ENCODE results near the gene CS.
A peak's percentile ranks its signal among the peaks of the same experiment; 100 is the strongest.
"Not testable (repeated sequence)": the region's sequence is repeated elsewhere in the genome, so short reads cannot be mapped to it uniquely, and the experiment has no call there.

Gene CS

DNA sequence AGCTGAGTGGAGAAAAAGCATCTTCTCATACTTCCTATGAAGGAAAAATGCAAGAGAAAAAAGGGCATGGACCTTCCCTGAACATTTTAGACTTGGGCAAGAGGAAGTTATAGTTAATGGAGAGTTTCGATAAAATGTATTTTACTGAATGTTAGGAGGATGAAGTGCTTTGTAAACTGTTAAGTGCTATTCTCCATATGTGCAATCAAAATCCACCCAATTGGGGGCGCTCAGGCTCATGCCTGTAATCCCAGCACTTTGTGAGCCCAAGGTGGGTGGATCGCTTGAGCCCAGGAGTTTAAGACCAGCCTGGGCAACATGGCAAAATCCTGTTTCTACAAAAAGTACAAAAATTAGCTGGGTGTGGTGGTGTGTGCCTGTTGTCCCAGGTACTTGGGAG lies 17.5 kb upstream of the CS start:
- no peak for DNase-seq

GRCh38 chr12:56315622-56316473 lies 15.7 kb upstream of the CS start, which contains the start of gene CNPY2:
Gene CNPY2, minus strand, starts transcription at chr12:56315988. Its CDS starts 771 bp downstream, at chr12:56315217.
- peak; percentile 96 for DNase-seq

- no peak for DNase-seq
These were observed 15.1 kb upstream of the CS start for GRCh38 chr12:56315249-56315621.

DNA sequence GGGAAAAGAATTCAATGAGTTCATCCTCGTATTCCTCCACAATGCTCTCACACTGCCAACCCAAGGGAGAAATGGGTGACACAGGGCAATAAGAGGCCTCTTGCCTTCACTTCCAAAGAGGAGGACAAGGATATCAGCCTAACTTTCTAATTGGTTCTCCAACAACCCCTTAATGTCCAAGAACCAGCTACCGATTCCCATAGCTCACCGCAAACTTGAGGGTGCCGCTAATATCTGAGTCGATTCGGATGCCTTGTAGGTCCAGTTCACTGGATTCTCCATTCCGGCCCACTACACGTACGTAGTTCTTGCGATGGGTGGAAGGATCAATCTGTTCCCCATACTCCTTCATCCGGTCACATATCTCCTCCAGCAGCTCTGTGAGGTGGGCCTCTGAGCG lies 10.9 kb upstream of the CS start:
- no peak for DNase-seq

DNA sequence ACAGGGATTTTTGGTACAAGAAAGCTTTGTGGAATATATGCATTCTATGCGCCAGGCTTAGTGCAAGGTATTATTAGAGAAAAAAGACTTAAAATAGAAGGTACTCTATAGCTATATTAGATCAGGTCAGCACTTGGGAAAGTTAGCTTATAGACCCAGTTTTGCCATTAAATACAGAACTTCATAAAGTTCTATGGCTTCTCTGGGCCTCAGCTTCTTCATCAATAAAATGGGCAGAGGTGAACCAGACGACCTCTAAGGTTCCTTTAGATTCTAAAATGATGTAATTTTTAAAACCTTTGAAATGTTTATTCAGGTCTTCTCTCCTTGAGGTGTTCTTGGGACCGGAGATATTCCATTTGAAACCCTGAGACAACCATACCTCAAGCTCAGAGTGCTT lies 8.6 kb upstream of the CS start:
- no peak for DNase-seq

DNA sequence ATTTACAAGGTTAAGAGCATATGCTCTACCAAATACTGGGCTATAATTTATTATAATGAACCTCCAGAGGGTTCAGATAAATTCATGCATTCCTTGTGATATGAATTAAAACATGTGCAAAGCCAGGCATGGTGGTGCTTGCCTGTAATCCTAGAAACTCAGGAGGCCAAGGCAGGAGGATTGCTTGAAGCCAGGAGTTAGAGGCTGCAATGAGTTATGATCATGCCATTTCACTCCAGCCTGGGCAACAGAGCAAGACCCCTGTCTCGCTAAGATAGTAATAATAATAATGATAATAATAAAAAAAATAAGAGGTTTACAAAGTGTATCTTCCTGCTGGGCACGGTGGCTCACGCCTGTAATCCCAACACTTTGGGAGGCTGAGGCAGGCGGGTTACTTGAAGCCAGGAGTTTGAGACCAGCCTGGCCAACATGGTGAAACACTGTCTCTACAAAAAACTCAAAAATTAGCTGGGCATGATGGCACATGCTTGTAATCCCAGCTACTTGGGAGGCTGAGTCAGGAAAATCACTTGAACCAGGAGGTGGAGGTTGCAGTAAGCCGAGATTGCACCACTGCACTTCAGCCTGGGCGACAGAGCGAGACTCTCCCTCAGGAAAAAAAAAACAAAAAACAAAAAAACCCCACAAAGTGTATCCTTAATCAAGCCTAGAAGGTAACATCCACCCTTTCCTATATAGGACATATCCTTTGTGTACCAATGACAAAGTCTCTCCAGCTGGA lies 7.3 kb upstream of the CS start:
- DNase-seq, result no peak

DNA sequence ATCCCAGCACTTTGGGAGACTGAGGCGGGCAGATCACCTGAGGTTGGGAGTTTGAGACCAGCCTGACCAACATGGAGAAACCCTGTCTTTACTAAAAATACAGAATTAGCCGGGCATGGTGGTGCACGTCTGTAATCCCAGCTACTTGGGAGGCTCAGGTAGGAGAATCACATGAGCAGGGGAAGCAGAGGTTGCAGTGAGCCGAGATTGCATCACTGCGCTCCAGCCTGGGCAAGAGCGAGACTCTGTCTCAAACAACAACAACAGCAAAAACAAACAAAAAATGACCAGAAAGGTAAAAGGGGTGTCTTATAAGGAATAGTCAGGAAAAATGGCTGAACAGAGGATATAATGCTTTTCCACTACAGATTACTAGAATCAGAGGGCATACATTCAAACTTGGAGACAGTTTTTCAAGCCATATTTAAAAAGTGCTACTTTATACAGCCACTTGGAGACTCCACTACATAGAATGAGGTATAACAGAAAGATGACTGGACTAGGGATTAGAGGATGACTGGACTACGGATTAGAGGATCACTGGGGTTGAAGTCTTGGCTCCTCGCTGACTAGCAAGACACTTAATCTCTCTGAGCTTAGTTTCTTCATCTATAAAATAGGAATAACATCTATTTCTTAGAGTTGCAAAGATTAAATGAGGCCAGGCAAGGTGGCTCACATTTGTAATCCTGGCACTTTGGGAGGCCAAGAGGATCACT lies 4.9 kb upstream of the CS start:
- no peak for DNase-seq

GRCh38 chr12:56304276-56304675 lies 4.1 kb upstream of the CS start:
- DNase-seq, result no peak

DNA sequence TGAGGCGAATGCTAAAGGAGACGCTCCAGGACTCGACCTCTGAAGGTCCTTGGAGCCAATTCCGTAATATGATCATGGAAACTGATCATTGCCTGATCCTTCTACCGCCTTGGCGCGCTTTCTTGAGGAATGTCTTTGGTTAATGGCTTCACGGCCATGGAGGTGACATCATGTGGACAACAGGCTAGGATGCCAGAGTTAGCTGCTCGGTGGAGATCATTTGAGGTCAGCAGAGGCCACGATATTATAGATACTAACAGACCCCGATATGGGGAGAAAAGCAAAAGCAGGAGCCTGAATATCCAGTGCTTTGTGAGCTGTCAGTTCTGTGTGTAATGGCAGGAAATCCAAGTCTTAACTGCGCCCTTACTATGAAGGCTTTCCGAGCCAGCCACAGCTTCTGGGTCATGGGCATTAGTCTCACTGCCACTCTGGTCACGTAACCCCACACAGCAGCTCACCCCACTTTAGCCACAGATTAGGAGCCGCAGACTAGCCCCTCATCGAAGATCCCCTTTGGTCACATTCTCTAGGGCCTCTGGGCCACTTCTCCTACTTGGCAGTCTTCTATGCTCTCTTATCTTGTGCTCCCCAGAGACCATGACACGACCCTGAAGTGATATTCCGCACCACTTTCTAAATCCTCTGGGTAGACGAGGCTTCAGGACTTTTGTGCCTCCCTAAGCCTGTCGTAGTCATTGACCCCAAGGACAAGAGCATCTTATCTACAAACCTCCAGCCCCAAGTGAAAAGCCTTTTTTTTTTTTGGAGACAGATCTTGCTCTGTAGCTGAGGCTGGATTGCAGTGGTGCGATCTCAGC lies 724 bp upstream of the CS start:
- DNase-seq, result no peak

DNA sequence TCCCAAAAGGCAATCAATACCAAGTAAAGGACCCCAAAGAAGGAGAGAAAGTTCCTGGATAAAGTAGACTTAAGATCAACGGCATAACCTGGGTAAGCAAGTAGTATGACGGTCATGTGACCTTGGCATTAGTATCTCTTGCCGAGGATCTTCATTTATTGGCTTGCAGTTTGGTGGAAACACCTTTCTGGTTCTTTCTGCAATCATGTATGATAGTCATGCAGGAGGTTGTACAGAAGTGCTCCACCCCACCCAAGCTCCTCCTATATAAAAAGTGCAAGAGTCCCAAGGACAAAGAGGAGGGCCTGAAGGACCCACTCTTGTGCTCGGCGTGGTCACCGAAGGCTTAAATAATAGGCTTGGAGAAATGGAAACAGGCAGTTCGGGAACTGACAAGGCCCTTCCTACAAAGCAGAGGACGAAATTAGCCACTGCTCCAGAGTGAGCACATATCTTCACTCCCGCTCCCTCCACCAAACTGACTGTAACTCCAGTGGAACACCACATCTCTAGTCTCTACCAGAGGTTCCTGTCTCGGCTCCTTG lies 750 bp downstream of the CS start:
- peak; percentile 57 for DNase-seq

- no peak for DNase-seq
These were observed 1.3 kb downstream of the CS start for GRCh38 chr12:56298828-56299227.

- no peak for DNase-seq
These were observed 2.7 kb downstream of the CS start for GRCh38 chr12:56297400-56297799.

GRCh38 chr12:56296295-56296694 lies 3.8 kb downstream of the CS start:
- no peak for DNase-seq

GRCh38 chr12:56293795-56294194 lies 6.3 kb downstream of the CS start:
- DNase-seq, result no peak

- no peak for DNase-seq
These were observed 11.3 kb downstream of the CS start for GRCh38 chr12:56288705-56289387.

GRCh38 chr12:56286044-56286830 lies 13.9 kb downstream of the CS start:
- no peak for DNase-seq

DNA sequence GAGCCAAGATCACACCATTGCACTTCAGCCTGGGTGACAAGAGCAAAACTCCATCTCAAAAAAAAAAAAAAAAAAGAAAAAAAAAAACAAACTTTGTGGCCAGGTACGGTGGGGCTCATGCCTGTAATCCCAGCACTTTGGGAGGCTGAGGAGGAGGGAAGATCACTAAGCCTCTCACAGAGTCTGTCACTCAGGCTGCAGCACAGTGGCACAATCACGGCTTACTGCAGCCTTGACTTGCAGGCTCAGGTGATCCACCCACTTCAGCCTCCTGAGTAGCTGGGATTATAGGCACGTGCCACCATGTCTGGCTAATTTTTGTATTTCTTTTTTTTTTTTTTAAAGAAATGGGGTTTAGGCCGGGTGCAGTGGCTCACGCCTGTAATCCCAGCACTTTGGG lies 15.9 kb downstream of the CS start:
- DNase-seq, result not testable (repeated sequence)

GRCh38 chr12:56282579-56282978 lies 17.6 kb downstream of the CS start:
- no peak for DNase-seq

DNA sequence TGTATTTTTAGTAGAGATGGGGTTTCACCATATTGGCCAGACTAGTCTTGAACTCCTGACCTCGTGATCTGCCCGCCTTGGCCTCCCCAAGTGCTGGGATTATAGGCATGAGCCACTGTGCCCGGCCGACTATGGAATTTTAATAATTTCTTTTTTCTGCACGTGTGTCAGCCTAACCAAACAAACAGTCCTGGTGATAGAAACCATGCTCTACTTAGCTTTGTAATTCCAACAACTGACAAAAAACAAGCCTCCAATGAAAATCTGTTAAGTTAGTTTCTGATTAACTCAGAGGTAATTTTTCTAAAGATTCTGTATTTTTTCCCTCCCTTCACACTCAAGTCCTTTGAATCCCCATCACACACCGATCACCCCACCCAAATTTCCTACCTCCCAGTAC lies 18.1 kb downstream of the CS start:
- no peak for DNase-seq

DNA sequence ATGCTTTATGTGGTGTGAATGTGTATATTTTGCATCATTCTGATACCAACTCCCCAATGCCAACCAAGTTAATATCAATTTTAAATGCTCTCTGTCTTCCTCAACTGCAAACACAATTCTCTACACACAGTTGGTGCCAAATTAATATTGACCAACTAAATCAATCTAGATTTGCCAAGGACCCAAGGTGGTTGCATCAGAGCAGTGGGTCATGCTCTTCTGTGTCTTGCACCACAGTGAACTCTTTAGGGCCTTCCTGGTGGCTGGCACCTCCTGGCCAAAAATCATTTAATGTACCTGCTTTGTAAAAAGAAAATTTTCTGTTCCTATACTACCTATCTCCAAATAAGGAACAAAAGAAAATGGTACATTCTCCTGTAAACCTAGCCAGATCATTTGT lies 19.3 kb downstream of the CS start:
- DNase-seq, result no peak

DNA sequence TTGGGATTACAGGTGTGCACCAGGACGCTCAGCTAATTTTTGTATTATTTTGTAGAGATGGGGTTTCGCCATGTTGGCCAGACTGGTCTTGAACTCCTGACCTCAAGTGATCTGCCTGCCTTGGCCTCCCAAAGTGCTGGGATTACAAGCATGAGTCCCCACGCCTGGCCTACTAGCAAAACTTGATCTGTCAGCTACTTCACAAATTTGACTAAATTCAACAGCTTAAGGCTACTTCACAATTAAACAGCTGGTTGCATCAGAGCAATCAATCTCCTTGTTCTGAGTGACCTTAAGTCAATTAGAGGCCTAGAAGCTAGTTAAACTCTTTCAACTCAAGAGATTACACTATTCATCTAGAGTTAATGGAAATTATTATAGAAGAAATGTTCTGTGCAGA lies 21.2 kb downstream of the CS start:
- no peak for DNase-seq
